Mesenchymal stem cell (in vitro differentiated cells and primary cell): ENCODE data around the gene NIPBL.

ENCODE experiments used
- DNase-seq: peaks from one replicate; pipeline ENCODE4 v3.0.0-alpha.2; 2013
- H2AFZ ChIP-seq: one replicate; pipeline ENCODE4 v1.6.1; 2013; ENCODE audit warnings: low read depth, mild to moderate bottlenecking, control low read depth, inconsistent platforms, low read length, moderate library complexity
- H2AK5ac ChIP-seq: 2 replicates; pipeline ENCODE4 v1.6.1; 2013; ENCODE audit warnings: low read length, moderate library complexity, mild to moderate bottlenecking, inconsistent platforms; ENCODE audit not compliant: severe bottlenecking
- H2BK120ac ChIP-seq: one replicate; pipeline ENCODE4 v1.6.1; 2013; ENCODE audit warnings: low read depth, mild to moderate bottlenecking, inconsistent platforms, low read length, moderate library complexity
- H2BK12ac ChIP-seq, 2 experiments: one replicate each; pipeline ENCODE4 v1.6.1; 2013; ENCODE audit warnings: inconsistent platforms in 2 of 2, low read length in 2 of 2, mild to moderate bottlenecking in 2 of 2, moderate library complexity in 2 of 2, control low read depth in 1 of 2
- H2BK15ac ChIP-seq: one replicate; pipeline ENCODE4 v1.6.1; 2013; ENCODE audit warnings: mild to moderate bottlenecking, low read depth, inconsistent platforms; ENCODE audit not compliant: poor library complexity, severe bottlenecking
- H2BK5ac ChIP-seq: 2 replicates; pipeline ENCODE4 v1.6.1; 2013; ENCODE audit warnings: low read depth, mild to moderate bottlenecking, low read length, control low read depth, inconsistent platforms; ENCODE audit not compliant: poor library complexity, severe bottlenecking
- H3K14ac ChIP-seq, 2 experiments: one replicate each; pipeline ENCODE4 v1.6.1; 2013; ENCODE audit warnings: inconsistent platforms in 2 of 2, low read length in 2 of 2, control low read depth in 1 of 2, mild to moderate bottlenecking in 1 of 2, moderate library complexity in 1 of 2
- H3K18ac ChIP-seq, 2 experiments: one replicate each; pipeline ENCODE4 v1.6.1; 2013; ENCODE audit warnings: inconsistent platforms in 2 of 2, low read length in 2 of 2, control low read depth in 1 of 2, low read depth in 1 of 2, mild to moderate bottlenecking in 1 of 2
- H3K23ac ChIP-seq, 2 experiments: one replicate each; pipeline ENCODE4 v1.6.1; 2013; ENCODE audit warnings: inconsistent platforms in 2 of 2, low read length in 2 of 2, mild to moderate bottlenecking in 2 of 2, moderate library complexity in 2 of 2, control low read depth in 1 of 2
- H3K27ac ChIP-seq: 2 replicates; pipeline ENCODE4 v1.5.1; 2013; ENCODE audit warnings: mild to moderate bottlenecking, moderate library complexity, low read length, control low read depth, inconsistent platforms; ENCODE audit not compliant: poor library complexity, severe bottlenecking
- H3K27me3 ChIP-seq, 2 experiments: 2 replicates each; pipeline versions ENCODE4 v1.6.1 to v1.7.0; 2013; ENCODE audit warnings: low read length in 2 of 2, mild to moderate bottlenecking in 2 of 2, moderate library complexity in 2 of 2, control low read depth in 1 of 2, inconsistent platforms in 1 of 2; ENCODE audit not compliant: control insufficient read depth in 1 of 2, insufficient read depth in 1 of 2
- H3K36me3 ChIP-seq, 2 experiments: 2 replicates each; pipeline versions ENCODE4 v1.6.1 to v1.7.0; 2013; ENCODE audit warnings: low read length in 2 of 2, control low read depth in 1 of 2, inconsistent platforms in 1 of 2, low read depth in 1 of 2, mild to moderate bottlenecking in 1 of 2; ENCODE audit not compliant: insufficient read depth in 2 of 2, control insufficient read depth in 1 of 2
- H3K4ac ChIP-seq, 2 experiments: one replicate each; pipeline ENCODE4 v1.6.1; 2013; ENCODE audit warnings: inconsistent platforms in 2 of 2, low read length in 2 of 2, mild to moderate bottlenecking in 2 of 2, moderate library complexity in 2 of 2, control low read depth in 1 of 2, low read depth in 1 of 2
- H3K4me1 ChIP-seq: 2 replicates; pipeline ENCODE4 v1.6.1; 2013; ENCODE audit warnings: low read depth, low read length, control low read depth; ENCODE audit not compliant: control insufficient read depth, insufficient read depth
- H3K4me2 ChIP-seq: 2 replicates; pipeline ENCODE4 v1.6.1; 2013; ENCODE audit warnings: low read length, mild to moderate bottlenecking, inconsistent platforms; ENCODE audit not compliant: poor library complexity, severe bottlenecking
- H3K4me3 ChIP-seq, 2 experiments: 2 replicates each; pipeline versions ENCODE4 v1.5.1 to v1.7.0; 2013; ENCODE audit warnings: low read length in 2 of 2, mild to moderate bottlenecking in 2 of 2, control low read depth in 1 of 2, low read depth in 1 of 2; ENCODE audit not compliant: insufficient read depth in 1 of 2
- H3K79me1 ChIP-seq: replicated peaks from 2 replicates; pipeline ENCODE4 v1.6.1; 2013; ENCODE audit warnings: mild to moderate bottlenecking, control low read depth, low read length, inconsistent platforms; ENCODE audit not compliant: poor library complexity, severe bottlenecking
- H3K9ac ChIP-seq: 2 replicates; pipeline ENCODE4 v1.7.0; 2013; ENCODE audit warnings: mild to moderate bottlenecking, low read length, moderate library complexity
- H3K9me3 ChIP-seq: 2 replicates; pipeline ENCODE4 v1.7.0; 2013; ENCODE audit warnings: mild to moderate bottlenecking, low read length; ENCODE audit not compliant: control insufficient read depth
- H4K8ac ChIP-seq: one replicate; pipeline ENCODE4 v1.6.1; 2013; ENCODE audit warnings: inconsistent platforms, mild to moderate bottlenecking, low read length, moderate library complexity
- H4K91ac ChIP-seq: one replicate; pipeline ENCODE4 v1.6.1; 2013; ENCODE audit warnings: mild to moderate bottlenecking, low read length, inconsistent platforms
- WGBS: methylation state at CpG from one replicate; pipeline ENCODE4 v1.1.7; 2013; ENCODE audit warnings: mixed read lengths; 5-methylcytosine and 5-hydroxymethylcytosine counted together

Gene NIPBL

GRCh38 chr5:36885566-36886485 lies 9.3 kb downstream of the NIPBL start:
- DNase-seq, result no peak
- Histone ChIP-seq H3K4me3 (no peak overlapping the region), H3K27me3 (no peaks in the 10 kb centered on the region), H4K91ac (no peak overlapping the region), H2BK12ac (no peak overlapping the region), H2BK5ac (no peak overlapping the region), H4K8ac (no peak overlapping the region), H3K79me1 (peaks cover 5% of the 10 kb centered on the region), H2BK15ac (no peak overlapping the region), H3K4me1 (no peaks in the 10 kb centered on the region), H3K4me2 (no peak overlapping the region), H3K9me3 (no peaks in the 10 kb centered on the region), H3K9ac (no peak overlapping the region), H3K23ac (no peak overlapping the region), H3K36me3 (peaks cover 5 to 13% of the 10 kb centered on the region in 2 experiments), H2AK5ac (no peak overlapping the region), H2BK120ac (no peak overlapping the region), H3K14ac (no peak overlapping the region), H3K4ac (no peak overlapping the region), H3K18ac (no peak overlapping the region), H3K27ac (no peak overlapping the region), H2AFZ (no peak overlapping the region)
- WGBS, result 98% methylated on average over 18 of the region's 18 CpGs

DNA sequence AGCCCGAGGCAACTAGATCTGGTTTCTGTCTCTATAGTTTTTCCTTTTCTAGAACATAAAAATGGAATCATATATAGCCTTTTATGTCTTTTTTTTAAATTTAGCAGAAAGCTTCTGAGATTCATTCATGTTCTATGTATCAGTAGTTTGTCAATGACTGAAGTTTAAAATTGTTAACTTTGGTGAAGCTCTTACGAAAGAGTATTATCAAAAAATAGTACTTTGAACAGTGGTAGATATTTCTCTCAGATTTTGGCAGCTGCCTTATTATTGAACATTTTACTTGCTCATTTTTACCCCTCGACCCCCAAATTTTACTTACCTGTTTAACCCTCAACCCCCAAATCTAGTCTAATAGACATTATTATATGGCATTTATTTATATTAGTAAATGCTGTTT lies 10.2 kb downstream of the NIPBL start:
- H2AFZ ChIP-seq, result no peak overlapping the region
- peaks cover 5 to 13% of the 10 kb centered on the region in 2 experiments for H3K36me3 ChIP-seq
- H3K4me1 ChIP-seq, result no peaks in the 10 kb centered on the region
- H4K91ac ChIP-seq, result no peak overlapping the region
- no peak overlapping the region for H3K27ac ChIP-seq
- no peak overlapping the region for H2BK120ac ChIP-seq
- H4K8ac ChIP-seq, result no peak overlapping the region
- no peak for DNase-seq
- no CpG with 5 or more reads among the region's 3 CpGs for WGBS
- no peak overlapping the region for H3K4me3 ChIP-seq
- no peaks in the 10 kb centered on the region for H3K9me3 ChIP-seq
- H3K4ac ChIP-seq, result no peak overlapping the region
- no peak overlapping the region for H3K23ac ChIP-seq
- no peak overlapping the region for H3K4me2 ChIP-seq
- no peak overlapping the region for H3K14ac ChIP-seq
- no peak overlapping the region for H3K9ac ChIP-seq
- no peaks in the 10 kb centered on the region for H3K27me3 ChIP-seq
- H2BK5ac ChIP-seq, result no peak overlapping the region
- no peak overlapping the region for H2BK12ac ChIP-seq
- no peak overlapping the region for H3K18ac ChIP-seq
- H2BK15ac ChIP-seq, result no peak overlapping the region
- H2AK5ac ChIP-seq, result no peak overlapping the region
- peaks cover 5% of the 10 kb centered on the region for H3K79me1 ChIP-seq

DNA sequence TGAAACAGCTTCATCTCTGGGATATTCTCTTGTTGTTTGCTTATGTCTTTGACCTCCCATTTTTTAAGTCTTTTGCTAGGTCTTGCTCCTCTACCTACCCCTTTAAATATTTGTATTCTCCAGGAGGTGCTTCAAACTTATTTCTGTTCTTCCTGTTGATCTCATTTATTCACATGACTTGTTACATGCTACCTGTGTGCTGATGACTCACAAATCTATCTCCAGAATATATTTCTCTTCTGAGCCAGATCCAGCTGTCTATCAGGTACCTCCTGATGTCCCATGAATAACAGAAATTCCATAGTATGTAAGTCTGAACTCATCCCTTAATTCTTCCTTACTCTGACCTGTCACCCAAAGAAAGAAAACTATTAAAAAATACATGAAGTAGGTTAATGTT lies 11.0 kb downstream of the NIPBL start:
- Histone ChIP-seq H4K91ac (no peak overlapping the region), H4K8ac (no peak overlapping the region), H3K18ac (no peak overlapping the region), H3K9ac (no peak overlapping the region), H3K4me1 (no peaks in the 10 kb centered on the region), H2AK5ac (no peak overlapping the region), H3K23ac (no peak overlapping the region), H3K9me3 (no peaks in the 10 kb centered on the region), H3K4ac (no peak overlapping the region), H3K36me3 (peaks cover 5 to 13% of the 10 kb centered on the region in 2 experiments), H2BK120ac (no peak overlapping the region), H3K79me1 (peaks cover 5% of the 10 kb centered on the region), H2BK15ac (no peak overlapping the region), H3K14ac (no peak overlapping the region), H3K4me2 (no peak overlapping the region), H3K27me3 (no peaks in the 10 kb centered on the region), H2AFZ (no peak overlapping the region), H2BK12ac (no peak overlapping the region), H3K4me3 (no peak overlapping the region), H2BK5ac (no peak overlapping the region), H3K27ac (no peak overlapping the region)
- DNase-seq, result no peak

- H2BK120ac ChIP-seq, result no peak overlapping the region
- H3K14ac ChIP-seq, result no peak overlapping the region
- no peak overlapping the region for H3K4me2 ChIP-seq
- H4K8ac ChIP-seq, result no peak overlapping the region
- no peak overlapping the region for H4K91ac ChIP-seq
- no peak overlapping the region for H3K9ac ChIP-seq
- no peak overlapping the region for H3K4me3 ChIP-seq
- H3K79me1 ChIP-seq, result peaks cover 5% of the 10 kb centered on the region
- no peak overlapping the region for H2BK15ac ChIP-seq
- H3K4me1 ChIP-seq, result no peaks in the 10 kb centered on the region
- no peak overlapping the region for H2BK5ac ChIP-seq
- no peak overlapping the region for H3K18ac ChIP-seq
- H2AFZ ChIP-seq, result no peak overlapping the region
- DNase-seq, result no peak
- H3K27me3 ChIP-seq, result no peaks in the 10 kb centered on the region
- no peak overlapping the region for H3K27ac ChIP-seq
- no peak overlapping the region for H2AK5ac ChIP-seq
- no peak overlapping the region for H3K23ac ChIP-seq
- H3K4ac ChIP-seq, result no peak overlapping the region
- H3K9me3 ChIP-seq, result no peaks in the 10 kb centered on the region
- no peak overlapping the region for H2BK12ac ChIP-seq
- H3K36me3 ChIP-seq, result peaks cover 5 to 13% of the 10 kb centered on the region in 2 experiments
Observed at GRCh38 chr5:36888303-36888702, 11.7 kb downstream of the NIPBL start.
